SK-N-DZ (cell line): Measurements from ENCODE around the gene UGT2A1.

ENCODE experiments used
- DNase-seq: peaks from one replicate; pipeline ENCODE4 v3.0.0-alpha.2; 2015; ENCODE audit warnings: low spot score
- small RNA-seq, 2 experiments: library from RNA; depleted of rRNA; stranded (forward); fragments of <200 nt; gene quantifications; one replicate each; pipeline ENCODE3, GENCODE V24; 2014

UGT2A1 gene

GRCh38 chr4:69591364-69591763 is 61.7 kb downstream of the UGT2A1 start:
- no peak for DNase-seq

GRCh38 chr4:69589884-69590283 is 63.2 kb downstream of the UGT2A1 start:
- no peak for DNase-seq

GRCh38 chr4:69584135-69584534 is 68.9 kb downstream of the UGT2A1 start:
- no peak for DNase-seq

- DNase-seq: no peak
Measured at GRCh38 chr4:69583543-69583942, 69.5 kb downstream of the UGT2A1 start.

GRCh38 chr4:69577245-69577644 is 75.8 kb downstream of the UGT2A1 start:
- DNase-seq: no peak

GRCh38 chr4:69576251-69576877 is 76.7 kb downstream of the UGT2A1 start:
- DNase-seq: no peak

GRCh38 chr4:69568787-69569186 is 84.3 kb downstream of the UGT2A1 start:
- DNase-seq: no peak

- DNase-seq: no peak
Measured at GRCh38 chr4:69563424-69563823, 89.6 kb downstream of the UGT2A1 start.

- no peak for DNase-seq
Measured at GRCh38 chr4:69549651-69550050, 103.4 kb downstream of the UGT2A1 start.

- no peak for DNase-seq
Measured at GRCh38 chr4:69546134-69546765, 106.8 kb downstream of the UGT2A1 start.

Small RNA genes within 50 kb of the gene (small RNA-seq; reads per million reads assigned to genes)
- gene UGT2A2: 0 reads per million in 2 experiments
